Measurements from ENCODE around the gene BLTP3B. TPM values are rescaled to one million over a fixed set of nuclear protein-coding genes. Genes with fewer than 3 reads are reported as not detected.
"Not testable (repeated sequence)": the region's sequence is repeated elsewhere in the genome, so short reads cannot be mapped to it uniquely, and the experiment has no call there.

The BLTP3B gene
- total RNA-seq (54.8 TPM), polyA plus RNA-seq (16.5 TPM)

GRCh38 chr12:100142851-100143559 is at the start of gene BLTP3B:
Gene BLTP3B, minus strand, starts transcription at chr12:100142874. Its CDS starts 239 bp downstream, at chr12:100142635.
- Histone ChIP-seq H3K4me3 (ENCODE audit: low read depth, low read length) (peak within 1 kb of the TSS; percentile 97), H3K36me3 (ENCODE audit: insufficient read depth) (no peaks in the 10 kb centered on the region), H3K27ac (ENCODE audit: low read depth) (peak within 1 kb of the TSS; percentile 100), H3K4me1 (ENCODE audit: insufficient read depth) (no peaks in the 10 kb centered on the region)
- no peak for DNase-seq (ENCODE audit: extremely low spot score)
- 26% methylated on average over 35 of the region's 35 CpGs for WGBS

GRCh38 chr12:100189636-100190394 is 47.1 kb upstream of the BLTP3B start:
- no peak for DNase-seq (ENCODE audit: extremely low spot score)
- Histone ChIP-seq H3K4me3 (ENCODE audit: low read depth, low read length) (no peak overlapping the region), H3K4me1 (ENCODE audit: insufficient read depth) (no peaks in the 10 kb centered on the region), H3K27ac (ENCODE audit: low read depth) (no peak overlapping the region), H3K36me3 (ENCODE audit: insufficient read depth) (no peaks in the 10 kb centered on the region)
- 86% methylated on average over 13 of the region's 13 CpGs for WGBS

GRCh38 chr12:100188888-100189635 is 46.4 kb upstream of the BLTP3B start:
- not testable (repeated sequence) for H3K36me3 ChIP-seq (ENCODE audit: insufficient read depth); H3K4me3 ChIP-seq (ENCODE audit: low read depth, low read length); H3K4me1 ChIP-seq (ENCODE audit: insufficient read depth); H3K27ac ChIP-seq (ENCODE audit: low read depth); DNase-seq (ENCODE audit: extremely low spot score)
- 82% methylated on average over 11 of the region's 11 CpGs for WGBS

- Histone ChIP-seq H3K36me3 (ENCODE audit: insufficient read depth) (no peaks in the 10 kb centered on the region), H3K4me3 (ENCODE audit: low read depth, low read length) (no peak overlapping the region), H3K4me1 (ENCODE audit: insufficient read depth) (no peaks in the 10 kb centered on the region), H3K27ac (ENCODE audit: low read depth) (no peak overlapping the region)
- DNase-seq (ENCODE audit: extremely low spot score) = no peak
- 94% methylated on average over 5 of the region's 5 CpGs for WGBS
Observed at GRCh38 chr12:100187857-100188519, 45.3 kb upstream of the BLTP3B start.

- DNase-seq (ENCODE audit: extremely low spot score) = no peak
- Histone ChIP-seq H3K36me3 (ENCODE audit: insufficient read depth) (no peaks in the 10 kb centered on the region), H3K4me3 (ENCODE audit: low read depth, low read length) (no peak overlapping the region), H3K27ac (ENCODE audit: low read depth) (no peak overlapping the region), H3K4me1 (ENCODE audit: insufficient read depth) (no peaks in the 10 kb centered on the region)
- 87% methylated on average over 5 of the region's 5 CpGs for WGBS
Observed at GRCh38 chr12:100187068-100187467, 44.4 kb upstream of the BLTP3B start.

GRCh38 chr12:100186071-100186470 is 43.4 kb upstream of the BLTP3B start:
- H3K4me3 ChIP-seq (ENCODE audit: low read depth, low read length) = no peak overlapping the region
- H3K27ac ChIP-seq (ENCODE audit: low read depth) = no peak overlapping the region
- no peaks in the 10 kb centered on the region for H3K4me1 ChIP-seq (ENCODE audit: insufficient read depth)
- no peaks in the 10 kb centered on the region for H3K36me3 ChIP-seq (ENCODE audit: insufficient read depth)
- 25% methylated on average over 6 of the region's 6 CpGs for WGBS
- no peak for DNase-seq (ENCODE audit: extremely low spot score)

GRCh38 chr12:100185361-100185894 is 42.8 kb upstream of the BLTP3B start:
- no peak for DNase-seq (ENCODE audit: extremely low spot score)
- Histone ChIP-seq H3K4me1 (ENCODE audit: insufficient read depth) (no peaks in the 10 kb centered on the region), H3K4me3 (ENCODE audit: low read depth, low read length) (no peak overlapping the region), H3K27ac (ENCODE audit: low read depth) (no peak overlapping the region), H3K36me3 (ENCODE audit: insufficient read depth) (no peaks in the 10 kb centered on the region)
- 37% methylated on average over 5 of the region's 5 CpGs for WGBS

- Histone ChIP-seq H3K36me3 (ENCODE audit: insufficient read depth) (no peaks in the 10 kb centered on the region), H3K4me1 (ENCODE audit: insufficient read depth) (no peaks in the 10 kb centered on the region), H3K27ac (ENCODE audit: low read depth) (no peak overlapping the region), H3K4me3 (ENCODE audit: low read depth, low read length) (no peak overlapping the region)
- 88% methylated on average over 8 of the region's 8 CpGs for WGBS
- no peak for DNase-seq (ENCODE audit: extremely low spot score)
Observed at GRCh38 chr12:100184549-100185145, 42.0 kb upstream of the BLTP3B start.

GRCh38 chr12:100179252-100179651 is 36.6 kb upstream of the BLTP3B start:
- no peaks in the 10 kb centered on the region for H3K4me1 ChIP-seq (ENCODE audit: insufficient read depth)
- no peak overlapping the region for H3K27ac ChIP-seq (ENCODE audit: low read depth)
- 90% methylated on average over 2 of the region's 2 CpGs for WGBS
- no peak for DNase-seq (ENCODE audit: extremely low spot score)
- no peaks in the 10 kb centered on the region for H3K36me3 ChIP-seq (ENCODE audit: insufficient read depth)
- no peak overlapping the region for H3K4me3 ChIP-seq (ENCODE audit: low read depth, low read length)

GRCh38 chr12:100176493-100176892 is 33.8 kb upstream of the BLTP3B start:
- 92% methylated on average over 8 of the region's 8 CpGs for WGBS
- not testable (repeated sequence) for H3K36me3 ChIP-seq (ENCODE audit: insufficient read depth); DNase-seq (ENCODE audit: extremely low spot score); H3K4me3 ChIP-seq (ENCODE audit: low read depth, low read length); H3K27ac ChIP-seq (ENCODE audit: low read depth); H3K4me1 ChIP-seq (ENCODE audit: insufficient read depth)

- H3K4me1 ChIP-seq (ENCODE audit: insufficient read depth) = no peaks in the 10 kb centered on the region
- H3K36me3 ChIP-seq (ENCODE audit: insufficient read depth) = no peaks in the 10 kb centered on the region
- DNase-seq (ENCODE audit: extremely low spot score) = no peak
- no peak overlapping the region for H3K4me3 ChIP-seq (ENCODE audit: low read depth, low read length)
- no peak overlapping the region for H3K27ac ChIP-seq (ENCODE audit: low read depth)
Observed at GRCh38 chr12:100174495-100174894, 31.8 kb upstream of the BLTP3B start.

GRCh38 chr12:100173111-100173510 is 30.4 kb upstream of the BLTP3B start:
- DNase-seq (ENCODE audit: extremely low spot score) = no peak
- H3K4me3 ChIP-seq (ENCODE audit: low read depth, low read length) = no peak overlapping the region
- H3K27ac ChIP-seq (ENCODE audit: low read depth) = no peak overlapping the region
- no peaks in the 10 kb centered on the region for H3K36me3 ChIP-seq (ENCODE audit: insufficient read depth)
- H3K4me1 ChIP-seq (ENCODE audit: insufficient read depth) = no peaks in the 10 kb centered on the region
- WGBS = 96% methylated on average over 6 of the region's 6 CpGs

- Histone ChIP-seq H3K27ac (ENCODE audit: low read depth) (no peak overlapping the region), H3K4me1 (ENCODE audit: insufficient read depth) (no peaks in the 10 kb centered on the region), H3K36me3 (ENCODE audit: insufficient read depth) (no peaks in the 10 kb centered on the region), H3K4me3 (ENCODE audit: low read depth, low read length) (no peak overlapping the region)
- DNase-seq (ENCODE audit: extremely low spot score) = no peak
Observed at GRCh38 chr12:100171248-100171647, 28.6 kb upstream of the BLTP3B start.

Data from urinary bladder (tissue), 4 donors.